DND-41 (cell line): Measurements from ENCODE around the gene MAN1A1.

ENCODE experiments used
- CTCF ChIP-seq: IDR thresholded peaks from 2 replicates; pipeline ENCODE4 v1.5.1; 2012; ENCODE audit warnings: borderline replicate concordance, low read length, moderate library complexity, mild to moderate bottlenecking; ENCODE audit not compliant: poor library complexity, severe bottlenecking; ENCODE audit errors: extremely low read depth
- EZH2 ChIP-seq: IDR thresholded peaks from 3 replicates; pipeline ENCODE4 v1.6.1; 2012; ENCODE audit warnings: borderline replicate concordance, low read depth, mild to moderate bottlenecking, moderate library complexity, low read length, inconsistent platforms; ENCODE audit not compliant: severe bottlenecking

GRCh38 chr6:119346450-119346849 is 3.1 kb downstream of the MAN1A1 start:
- TF ChIP-seq EZH2: no peak
- TF ChIP-seq CTCF: no peak
